Measurements from ENCODE around the gene HDAC5. TPM values are rescaled to one million over a fixed set of nuclear protein-coding genes. Genes with fewer than 3 reads are reported as not detected.
A peak's percentile ranks its signal among the peaks of the same experiment; 100 is the strongest.

Gene HDAC5
- total RNA-seq, 3 donors from 2014 or later (not counting 1 experiment from before 2014, with no cell fraction given), result 79.2 to 100 (median 91.9) TPM

GRCh38 chr17:44115585-44116415 lies 7.6 kb downstream of the HDAC5 start:
- intact Hi-C loops (cut with micrococcal nuclease), result no loop called here
- peak; percentile 42 for TF ChIP-seq CTCF (IDR thresholded peaks at IDR 0.05)
- 82% methylated on average over 11 of the region's 11 CpGs for WGBS (ENCODE audit: insufficient coverage)

GRCh38 chr17:44113868-44114840 lies 9.3 kb downstream of the HDAC5 start:
- H3K9me3 Mint-ChIP-seq, result no peaks in the 10 kb centered on the region
- no peak for TF ChIP-seq CTCF (IDR thresholded peaks at IDR 0.05)
- DNase-seq (no peak), ATAC-seq (no peak)
- Histone ChIP-seq H3K4me1 (ENCODE audit: control insufficient read depth, insufficient read depth, low read length) (peaks cover 32% of the 10 kb centered on the region), H3K9me3 (ENCODE audit: control insufficient read depth, insufficient read depth, low read length) (no peaks in the 10 kb centered on the region), H3K27ac (ENCODE audit: low read length) (no peak overlapping the region), H3K36me3 (ENCODE audit: control insufficient read depth, insufficient read depth, low read length) (peaks cover 11% of the 10 kb centered on the region), H3K4me3 (ENCODE audit: low read length) (no peak overlapping the region), H3K27me3 (ENCODE audit: control insufficient read depth, insufficient read depth, low read length) (no peaks in the 10 kb centered on the region)
- no peaks in the 10 kb centered on the region for H3K36me3 Mint-ChIP-seq
- H3K4me3 Mint-ChIP-seq, result no peak overlapping the region
- peaks cover 9 to 45% of the 10 kb centered on the region in 2 donors for H3K4me1 Mint-ChIP-seq
- intact Hi-C loops (cut with micrococcal nuclease), result no loop called here
- no peak overlapping the region for H3K27ac Mint-ChIP-seq
- no peaks in the 10 kb centered on the region for H3K27me3 Mint-ChIP-seq (ENCODE audit: low read depth in 2 of 2)
- 90% methylated on average over 8 of the region's 9 CpGs for WGBS (ENCODE audit: insufficient coverage)

More at GRCh38 chr17:44115585-44116415, 7.6 kb downstream of the HDAC5 start:
- Histone ChIP-seq H3K27me3 (ENCODE audit: control insufficient read depth, insufficient read depth, low read length) (no peaks in the 10 kb centered on the region), H3K27ac (ENCODE audit: low read length) (no peak overlapping the region), H3K4me3 (ENCODE audit: low read length) (no peak overlapping the region), H3K36me3 (ENCODE audit: control insufficient read depth, insufficient read depth, low read length) (peaks cover 8% of the 10 kb centered on the region), H3K4me1 (ENCODE audit: control insufficient read depth, insufficient read depth, low read length) (peaks cover 20% of the 10 kb centered on the region), H3K9me3 (ENCODE audit: control insufficient read depth, insufficient read depth, low read length) (no peaks in the 10 kb centered on the region)
- ATAC-seq (peak in 1 of 3 donors; percentile 43), DNase-seq (peak in 1 of 2 donors; percentile 40)
- H3K9me3 Mint-ChIP-seq, result no peaks in the 10 kb centered on the region
- peak overlapping the region in 1 of 2 donors; percentile 13 for H3K27ac Mint-ChIP-seq
- H3K27me3 Mint-ChIP-seq (ENCODE audit: low read depth in 2 of 2), result no peaks in the 10 kb centered on the region
- peaks cover 9 to 38% of the 10 kb centered on the region in 2 donors for H3K4me1 Mint-ChIP-seq
- no peaks in the 10 kb centered on the region for H3K36me3 Mint-ChIP-seq
- no peak overlapping the region for H3K4me3 Mint-ChIP-seq

- Histone ChIP-seq H3K27ac (ENCODE audit: low read length) (no peak overlapping the region), H3K4me1 (ENCODE audit: control insufficient read depth, insufficient read depth, low read length) (peaks cover 32% of the 10 kb centered on the region), H3K9me3 (ENCODE audit: control insufficient read depth, insufficient read depth, low read length) (no peaks in the 10 kb centered on the region), H3K36me3 (ENCODE audit: control insufficient read depth, insufficient read depth, low read length) (peaks cover 11% of the 10 kb centered on the region), H3K4me3 (ENCODE audit: low read length) (no peak overlapping the region), H3K27me3 (ENCODE audit: control insufficient read depth, insufficient read depth, low read length) (no peaks in the 10 kb centered on the region)
- Mint-ChIP-seq H3K4me3 (no peak overlapping the region), H3K27ac (no peak overlapping the region), H3K36me3 (no peaks in the 10 kb centered on the region), H3K27me3 (ENCODE audit: low read depth in 2 of 2) (no peaks in the 10 kb centered on the region), H3K4me1 (peaks cover 9 to 39% of the 10 kb centered on the region in 2 donors), H3K9me3 (no peaks in the 10 kb centered on the region)
- WGBS (ENCODE audit: insufficient coverage), result 86% methylated on average over 1 of the region's 1 CpG
- intact Hi-C loops (cut with micrococcal nuclease), result no loop called here
- DNase-seq (no peak), ATAC-seq (no peak)
- no peak for TF ChIP-seq CTCF (IDR thresholded peaks at IDR 0.05)
Measured at GRCh38 chr17:44113382-44113781, 10.1 kb downstream of the HDAC5 start.

Measured in natural killer cell (primary cell).